NCI-H748 treated with DMSO at 0.1 percent for 48 hours (cell line): ENCODE data around the gene IQGAP3.
A peak's percentile ranks its signal among the peaks of the same experiment; 100 is the strongest.

Experiments
- DNase-seq: peaks from one replicate; lab custom pipeline; 2025; lab: John Stamatoyannopoulos, UW

IQGAP3 gene

DNA sequence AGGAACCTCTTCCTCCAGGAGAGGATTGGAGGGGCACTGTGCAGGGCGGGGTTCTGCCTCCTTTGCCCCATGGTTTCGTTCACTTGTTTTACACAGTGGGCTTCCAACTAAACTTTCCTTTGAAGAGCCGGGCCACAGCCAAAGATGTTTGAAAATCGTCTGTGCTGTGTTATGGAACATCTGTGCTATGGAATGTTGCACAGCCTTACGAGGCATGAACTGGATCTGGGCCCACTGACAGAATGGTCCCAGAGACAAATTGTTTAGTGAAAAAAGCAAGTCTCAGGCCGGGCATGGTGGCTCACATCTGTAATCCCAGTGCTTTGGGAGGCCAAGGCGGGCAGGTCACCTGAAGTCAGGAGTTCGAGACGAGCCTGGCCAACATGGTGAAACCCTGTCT lies 59.2 kb downstream of the IQGAP3 start:
- DNase-seq: no peak

DNA sequence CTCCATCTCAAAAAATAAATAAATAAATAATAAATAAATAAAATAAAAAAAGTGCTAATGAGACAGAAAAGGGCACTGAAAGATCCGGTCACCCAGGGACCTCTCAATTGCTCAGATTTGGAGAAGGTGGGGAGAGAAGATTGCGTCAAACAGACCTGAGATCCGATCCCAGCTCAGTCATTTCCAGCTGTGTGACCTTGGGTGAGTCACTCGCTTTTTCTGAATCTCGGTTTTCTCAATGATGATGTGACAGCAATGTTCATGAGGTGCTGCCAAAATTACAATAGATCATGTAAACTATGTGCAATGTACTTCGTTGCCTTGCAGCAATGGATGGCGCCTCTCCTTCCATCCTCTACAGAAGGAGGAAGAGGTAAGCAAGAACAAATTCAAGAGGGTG lies 60.7 kb downstream of the IQGAP3 start:
- no peak for DNase-seq

DNA sequence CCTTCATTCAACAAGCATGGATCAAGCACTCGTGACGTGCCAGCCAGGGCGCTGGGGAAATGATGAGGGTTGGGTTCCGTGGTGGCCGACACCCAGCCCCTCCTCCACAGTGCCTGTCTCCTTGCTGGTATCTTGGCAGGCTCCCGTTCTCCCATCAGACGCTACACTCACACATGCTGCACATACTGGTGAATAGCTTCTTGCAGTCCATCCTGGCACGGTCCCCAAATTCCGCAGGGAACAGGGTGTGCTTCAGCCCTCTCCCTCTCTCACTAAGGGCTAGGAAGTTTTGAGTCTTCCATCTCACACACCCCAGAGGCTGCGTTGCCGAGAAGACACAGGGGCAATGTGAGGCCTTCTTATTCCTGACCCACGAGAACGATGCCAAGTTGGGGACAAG lies 61.7 kb downstream of the IQGAP3 start:
- no peak for DNase-seq

DNA sequence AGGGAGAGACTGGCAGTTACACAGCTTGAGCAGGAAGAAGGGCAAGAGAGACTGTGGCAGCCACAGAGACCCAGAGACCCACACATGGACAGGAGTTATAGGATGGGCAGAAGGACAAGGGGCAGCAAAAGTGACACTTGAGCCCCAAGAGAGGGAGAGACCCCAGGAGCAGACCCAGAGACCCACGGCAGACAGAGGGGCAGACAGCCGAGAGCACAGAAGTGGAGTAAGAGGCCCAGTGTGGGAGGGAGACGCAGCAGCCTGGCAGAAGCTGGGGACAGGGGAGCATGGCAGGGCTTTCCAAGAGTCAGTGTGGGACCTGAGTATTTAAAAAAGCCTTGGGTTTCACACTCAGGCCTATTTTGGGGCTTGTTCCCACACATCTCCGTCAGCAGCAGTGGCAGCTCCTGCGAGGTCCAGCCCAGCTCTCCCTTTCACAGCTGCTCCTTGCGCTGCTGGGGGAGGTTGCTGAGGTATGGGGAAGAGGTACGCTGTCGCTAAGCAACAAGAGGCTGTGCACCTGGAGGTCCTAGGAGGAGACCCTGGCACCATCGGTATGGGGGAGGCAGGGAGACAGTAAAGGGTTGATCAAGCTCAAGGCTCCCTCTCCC lies 62.8 kb downstream of the IQGAP3 start:
- no peak for DNase-seq

DNA sequence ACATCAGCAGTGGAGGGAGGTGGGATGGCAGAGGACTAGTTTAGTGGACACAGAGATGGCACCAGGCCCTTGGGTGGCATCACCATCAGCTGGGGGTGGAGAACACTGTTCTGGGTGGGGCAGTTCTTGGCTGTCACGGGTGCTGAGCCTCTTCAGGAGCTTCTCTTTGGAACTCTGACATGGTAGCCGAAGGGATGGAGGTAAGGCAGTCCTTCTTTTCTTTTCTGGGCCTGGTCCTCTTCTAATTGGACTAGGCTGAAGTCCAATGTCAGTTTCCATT lies 63.5 kb downstream of the IQGAP3 start:
- no peak for DNase-seq

DNA sequence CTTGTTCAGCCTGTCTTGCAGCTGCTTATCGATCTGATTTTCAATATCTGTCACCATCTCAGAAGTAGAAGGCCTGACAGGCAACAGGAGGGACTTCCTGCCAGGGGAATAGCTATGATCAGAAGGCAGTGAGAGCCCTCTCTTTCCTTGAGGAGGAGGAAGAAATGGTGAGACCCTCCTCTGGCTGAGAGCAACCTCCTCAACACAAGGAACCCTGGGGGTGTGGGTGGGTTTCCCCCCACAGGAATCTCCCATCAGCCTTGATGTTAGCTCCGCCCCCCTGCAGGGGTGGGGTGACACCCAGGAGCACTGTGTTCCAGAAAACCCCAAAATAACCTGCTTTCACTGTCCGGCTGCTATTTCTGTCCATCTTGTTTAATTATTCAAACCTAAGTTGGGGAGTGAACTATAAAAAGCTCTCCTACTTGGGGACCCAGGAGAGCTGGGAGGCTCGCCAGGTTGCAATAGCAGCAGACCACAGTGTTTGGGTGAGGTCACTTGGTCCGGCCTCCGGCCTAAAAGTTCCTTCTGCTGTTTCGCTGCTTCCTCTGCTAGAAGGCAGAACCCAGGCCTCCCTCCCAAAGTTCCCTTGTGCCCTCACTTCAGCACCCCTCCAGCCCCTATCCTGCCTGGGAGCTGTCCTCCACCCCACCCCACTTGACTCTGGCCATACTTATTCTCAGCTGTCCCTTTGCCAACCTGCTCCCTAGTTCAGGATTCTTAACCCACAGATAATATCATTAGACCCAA lies 64.0 kb downstream of the IQGAP3 start:
- DNase-seq: no peak

DNA sequence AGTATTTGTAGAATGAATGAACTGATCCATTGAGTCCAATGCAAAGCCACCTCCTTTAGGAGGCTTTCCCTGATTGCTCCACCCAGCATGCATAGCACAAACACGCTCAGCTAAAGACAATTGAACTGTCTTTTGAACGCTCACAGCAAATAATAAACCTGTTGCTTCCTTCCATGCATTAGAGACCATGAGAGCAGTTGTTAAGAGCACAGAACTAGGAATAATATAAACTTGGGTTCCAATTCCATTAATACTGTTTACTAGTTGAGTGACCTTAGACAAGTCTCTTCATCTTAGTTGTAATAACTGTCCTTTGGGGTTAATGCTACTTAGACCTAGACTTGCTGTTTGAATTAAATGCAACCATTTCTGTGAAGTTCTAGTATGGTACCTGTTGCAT lies 65.9 kb downstream of the IQGAP3 start:
- DNase-seq: no peak

DNA sequence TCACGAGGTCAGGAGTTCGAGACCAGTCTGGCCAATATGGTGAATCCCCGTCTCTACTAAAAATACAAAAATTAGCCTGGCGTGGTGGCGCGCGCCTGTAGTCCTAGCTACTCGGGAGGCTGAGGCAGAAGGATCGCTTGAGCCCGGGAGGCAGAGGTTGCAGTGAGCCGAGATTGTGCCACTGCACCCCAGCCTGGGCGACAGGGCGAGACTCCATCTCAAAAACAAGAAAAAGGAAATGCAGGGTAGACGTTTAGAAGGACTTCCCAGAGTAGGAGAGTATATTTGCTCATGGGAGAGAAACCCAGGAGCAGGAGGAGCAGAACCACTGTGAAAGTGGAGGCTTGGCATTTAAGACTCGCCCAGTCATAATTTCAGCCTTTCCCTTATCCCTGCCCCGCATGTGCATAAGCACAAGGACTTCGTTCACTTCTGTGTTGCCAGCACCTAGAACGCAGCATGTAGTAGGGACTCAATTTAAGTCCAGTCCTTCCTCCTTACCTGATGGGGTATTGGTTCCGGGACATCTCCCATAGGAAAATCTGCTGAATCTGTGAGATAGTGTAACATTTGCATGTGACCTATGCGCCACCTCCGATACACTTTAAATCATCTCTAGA lies 66.6 kb downstream of the IQGAP3 start:
- DNase-seq: no peak

DNA sequence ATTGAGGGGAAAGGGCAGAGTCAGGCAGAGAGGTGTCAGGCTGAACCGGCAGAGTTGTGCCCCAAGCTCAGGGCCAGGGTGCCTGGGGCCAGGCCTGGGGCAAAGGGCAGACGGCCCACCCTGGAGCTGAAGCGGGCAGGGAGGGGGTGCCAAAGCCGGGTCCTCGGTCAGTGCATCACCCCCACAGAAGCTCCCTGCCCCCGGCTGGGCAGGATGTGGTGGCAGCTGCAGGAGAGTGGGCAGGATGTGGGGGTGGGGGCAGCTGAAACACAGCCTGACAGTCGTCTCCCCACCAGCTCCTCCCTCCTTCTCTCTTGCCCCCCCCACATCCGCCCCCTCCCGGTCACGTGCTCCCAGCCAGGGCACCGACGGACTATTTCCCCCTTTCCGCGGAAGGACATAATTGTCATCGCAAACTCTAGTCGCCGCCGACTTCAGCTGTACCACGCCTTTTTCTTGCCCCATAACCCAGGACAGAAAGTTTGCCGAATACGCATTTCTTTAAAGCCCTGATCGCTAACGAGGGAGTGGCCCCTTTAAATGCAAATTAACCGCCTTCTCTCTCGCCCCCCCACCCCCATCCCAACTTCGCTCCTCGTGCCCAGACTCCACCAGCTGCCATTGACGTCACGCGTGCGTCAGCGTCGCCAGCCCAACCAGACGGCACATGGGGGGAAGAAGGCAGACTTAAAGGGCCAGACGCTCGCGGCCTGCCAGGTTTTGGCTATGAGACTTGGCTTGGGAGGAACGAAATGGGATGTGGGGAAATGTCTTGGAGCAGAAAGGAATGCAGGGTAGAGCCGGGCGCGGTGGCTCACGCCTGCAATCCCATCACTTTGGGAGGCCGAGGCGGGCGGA lies 67.3 kb downstream of the IQGAP3 start:
- DNase-seq: peak; percentile 93

DNA sequence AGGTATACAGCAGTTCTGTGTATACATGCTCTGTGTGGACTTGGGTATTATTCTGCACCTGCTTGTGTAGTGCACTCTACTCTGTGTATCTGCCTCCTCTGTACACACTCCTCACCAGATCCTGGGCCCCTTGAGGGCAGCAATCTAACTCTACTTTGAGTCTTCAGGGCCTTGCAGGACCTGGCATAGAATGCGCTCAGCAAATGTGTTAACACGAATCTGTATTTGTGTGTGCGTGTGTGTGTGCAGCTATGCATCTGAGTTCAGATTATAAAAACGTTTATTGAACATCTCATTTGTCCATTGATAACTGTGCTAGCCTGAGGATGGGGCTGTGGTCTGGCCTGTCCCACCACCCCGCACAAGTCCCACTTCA lies 67.9 kb downstream of the IQGAP3 start:
- no peak for DNase-seq

DNA sequence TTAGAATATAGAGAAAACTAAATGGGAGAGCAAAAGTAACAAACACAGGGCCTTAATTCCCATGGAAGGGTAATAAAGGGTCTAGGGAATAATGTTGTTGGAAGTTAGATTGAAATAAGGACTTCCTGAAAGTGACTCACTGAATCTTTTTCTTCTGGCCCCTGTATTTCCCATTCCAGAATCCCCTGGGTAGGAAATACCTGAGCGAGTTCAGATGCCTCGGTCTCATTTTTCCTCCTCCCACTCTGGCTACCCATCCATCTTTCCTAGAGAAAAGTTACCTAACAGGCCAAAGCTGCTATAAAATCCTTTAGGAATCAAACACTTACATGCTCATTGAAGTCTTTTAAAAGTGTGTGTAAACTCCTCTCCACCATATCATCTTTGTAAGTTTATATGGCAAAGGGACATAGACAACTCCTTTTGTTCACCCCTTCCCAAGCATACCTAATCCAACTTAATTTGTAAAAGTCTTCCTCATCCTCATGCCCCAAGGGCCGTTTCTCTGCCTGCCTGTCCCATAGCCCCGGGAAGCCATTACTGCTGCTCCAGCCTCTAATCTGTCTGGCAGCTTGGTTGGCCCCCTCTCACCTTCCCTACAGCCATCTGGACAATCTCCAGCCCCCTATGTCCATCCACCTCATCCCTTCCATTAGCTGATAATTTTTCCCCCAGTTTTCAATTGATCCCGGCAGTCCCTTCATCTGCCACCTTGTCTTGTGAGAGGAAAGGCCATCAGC lies 68.5 kb downstream of the IQGAP3 start:
- no peak for DNase-seq

DNA sequence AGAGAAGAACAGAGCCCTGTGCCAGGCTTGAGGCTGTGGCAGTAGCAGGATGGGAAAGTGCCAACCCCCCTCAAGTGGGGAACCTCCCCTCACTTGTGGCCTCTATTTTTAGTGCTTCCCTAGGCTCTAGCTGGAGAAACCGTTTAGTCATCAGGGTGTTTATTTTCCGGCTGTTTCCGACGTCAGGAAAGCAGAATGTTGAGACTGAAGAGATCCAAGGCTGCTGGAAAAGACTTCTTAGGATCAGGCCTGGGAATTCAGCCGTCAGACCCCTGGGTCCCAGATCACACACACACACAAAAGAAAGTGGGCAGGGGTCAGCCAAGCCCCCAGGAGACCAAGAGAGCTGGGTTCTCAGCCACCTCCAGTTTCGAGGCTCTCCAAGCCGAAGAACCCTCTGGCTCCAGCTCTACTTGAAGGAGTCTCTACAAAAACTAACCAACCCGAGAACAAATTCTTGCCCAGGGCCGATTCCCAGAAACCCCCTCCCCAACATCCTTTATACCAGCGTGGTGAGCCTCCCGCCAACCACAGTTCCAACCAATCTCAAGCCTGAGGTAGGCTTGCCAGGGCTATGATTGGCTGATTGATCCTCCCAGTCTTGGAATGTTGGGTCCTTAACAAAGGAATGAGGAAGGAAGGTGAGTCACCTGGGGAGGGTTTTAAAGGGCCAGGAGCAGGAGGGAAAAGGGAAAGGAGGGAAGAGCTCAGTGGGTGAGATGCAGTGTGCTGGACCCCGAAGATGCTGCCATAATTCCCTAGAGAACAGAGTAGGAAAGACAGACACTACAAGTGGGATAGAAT lies 69.3 kb downstream of the IQGAP3 start:
- DNase-seq: no peak

DNA sequence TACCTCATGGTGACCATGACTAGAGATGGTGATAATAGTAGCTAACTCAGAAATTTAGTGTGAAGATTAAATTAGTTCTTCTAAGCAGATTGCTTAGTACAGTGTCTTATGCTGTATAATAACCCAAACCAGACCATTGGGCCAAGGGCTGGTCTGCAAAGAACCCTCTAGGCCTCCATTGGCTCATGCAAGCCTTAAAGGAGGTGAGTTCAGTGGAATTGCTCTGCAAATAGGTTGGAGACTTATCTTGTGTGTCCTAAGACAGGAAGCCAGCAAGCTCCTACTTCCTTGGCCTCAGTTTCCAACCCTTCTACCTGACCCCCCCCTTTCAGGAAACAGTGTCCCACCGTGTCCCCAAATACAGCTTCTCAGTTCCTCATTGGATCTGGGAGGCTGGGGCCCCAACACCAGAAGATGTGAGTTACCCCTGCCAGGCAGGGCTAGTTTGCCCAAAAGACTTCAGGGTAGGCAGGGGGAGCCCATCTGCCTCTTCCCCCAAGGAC lies 69.9 kb downstream of the IQGAP3 start:
- no peak for DNase-seq

DNA sequence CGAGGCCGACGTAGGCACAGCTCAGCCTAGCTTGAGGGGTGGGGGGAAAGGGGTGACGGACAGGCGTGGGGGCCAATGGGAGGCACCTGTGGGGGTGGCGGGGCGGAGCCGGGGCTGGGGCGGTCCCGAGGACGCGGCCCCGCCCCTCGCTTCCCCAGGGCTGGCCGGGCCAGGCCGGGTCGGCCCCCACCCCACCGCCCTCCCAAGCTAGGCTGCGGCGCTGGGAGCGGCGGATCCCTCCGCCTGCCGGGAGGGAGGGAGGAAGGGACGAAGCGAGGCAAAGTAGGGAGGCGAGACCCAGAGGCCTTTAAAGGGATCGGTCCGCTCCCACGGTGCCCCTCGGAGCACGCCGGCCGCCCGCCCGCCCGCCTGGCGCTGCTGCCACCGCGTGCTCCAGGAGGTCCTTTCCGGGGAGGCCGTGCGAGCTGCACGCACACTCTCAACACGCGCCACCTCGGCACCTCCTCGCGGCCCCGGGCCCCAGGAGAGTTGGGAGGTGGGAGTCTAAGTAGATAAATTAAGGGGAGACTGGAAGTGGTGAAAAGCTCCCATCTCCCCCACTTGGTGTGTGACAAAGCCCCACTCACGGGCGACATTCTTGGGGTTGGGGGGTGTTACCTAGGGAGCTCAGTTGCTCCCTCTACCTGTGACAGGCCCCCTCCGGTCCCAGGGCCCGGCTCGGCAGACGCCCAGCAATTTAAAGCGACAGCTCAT lies 71.4 kb downstream of the IQGAP3 start:
- peak; percentile 75 for DNase-seq

DNA sequence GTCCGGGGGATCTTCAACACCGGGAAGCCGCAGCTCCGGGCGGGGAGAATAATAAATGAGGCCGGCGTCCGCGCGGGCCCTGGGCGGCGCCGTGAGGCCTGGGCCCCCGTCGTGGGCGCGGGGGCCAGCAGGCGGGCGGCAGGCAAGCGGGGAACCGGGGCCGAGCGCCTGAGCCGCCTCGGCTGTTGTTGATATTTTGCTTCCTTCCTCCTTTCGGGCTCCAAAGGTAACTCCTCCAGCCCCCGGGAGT lies 71.9 kb downstream of the IQGAP3 start, which contains the start of gene MEF2D:
TSS of gene MEF2D (minus strand) at position 233 of the 250 bp plus-strand sequence. CDS start 17,483 bp downstream, outside the sequence.
- no peak for DNase-seq

DNA sequence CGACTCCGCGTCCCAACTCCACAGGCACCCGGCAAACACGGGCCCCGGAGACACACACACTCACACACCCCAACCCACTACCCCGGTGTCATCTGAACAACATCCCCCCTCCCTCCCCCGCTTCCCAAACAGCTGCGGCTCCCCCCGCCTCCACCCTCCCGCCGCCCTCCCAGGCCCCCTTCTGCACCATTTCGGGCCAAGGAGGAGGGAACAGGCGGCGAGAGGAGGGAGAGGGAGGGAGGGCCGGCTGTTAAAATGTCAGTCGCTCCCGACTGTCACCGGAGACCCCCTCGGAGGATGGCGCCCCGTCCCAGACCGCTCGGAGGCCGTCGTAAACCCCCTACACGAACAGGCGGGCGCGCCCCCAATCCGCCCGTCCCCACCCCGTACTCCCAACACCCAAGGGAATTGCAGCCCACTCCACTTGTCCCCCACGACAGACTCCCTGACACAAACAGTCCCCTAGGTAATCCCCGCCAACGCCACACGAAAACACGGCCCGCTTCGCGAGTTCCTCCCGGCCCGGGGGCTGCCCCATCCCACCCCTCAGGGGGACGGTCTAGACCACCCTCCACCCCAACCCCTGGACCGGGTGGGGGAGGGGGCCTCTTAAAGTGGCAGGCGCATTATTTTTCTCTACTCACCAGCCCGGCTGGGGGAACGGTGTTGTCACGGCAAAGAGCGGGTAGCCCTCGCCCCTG lies 72.4 kb downstream of the IQGAP3 start:
- DNase-seq: peak; percentile 25

DNA sequence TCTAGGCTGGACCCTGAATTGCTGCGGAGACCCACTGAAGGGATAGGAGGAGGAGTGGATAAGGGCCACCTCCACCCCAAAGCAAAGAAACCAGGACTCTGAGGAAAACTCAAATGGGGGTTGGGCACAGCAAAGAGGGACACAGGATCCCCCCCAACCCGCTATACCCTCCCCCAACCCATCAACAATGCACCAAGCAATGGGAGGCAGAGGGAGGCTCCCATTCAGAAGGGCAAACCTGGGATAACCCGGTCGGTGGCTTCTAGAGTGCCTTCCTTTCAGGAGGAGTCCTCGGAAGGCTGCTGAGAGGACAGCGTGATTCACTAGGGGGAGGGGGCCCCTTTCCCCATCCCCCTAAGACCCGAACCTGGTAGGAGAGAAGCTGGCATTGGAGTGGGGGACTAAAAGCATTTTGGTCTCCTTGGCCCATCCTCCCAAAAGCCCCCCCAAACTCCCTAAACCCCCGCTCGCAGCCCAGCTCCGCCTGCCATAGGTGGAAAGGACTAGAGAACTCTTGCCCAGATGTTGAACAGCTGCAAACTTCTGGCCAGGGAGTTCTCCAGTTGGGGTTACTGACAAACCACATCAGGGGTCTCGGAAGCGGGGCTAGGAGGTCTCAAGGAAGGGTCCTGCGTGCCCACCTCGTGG lies 73.0 kb downstream of the IQGAP3 start:
- DNase-seq: no peak

DNA sequence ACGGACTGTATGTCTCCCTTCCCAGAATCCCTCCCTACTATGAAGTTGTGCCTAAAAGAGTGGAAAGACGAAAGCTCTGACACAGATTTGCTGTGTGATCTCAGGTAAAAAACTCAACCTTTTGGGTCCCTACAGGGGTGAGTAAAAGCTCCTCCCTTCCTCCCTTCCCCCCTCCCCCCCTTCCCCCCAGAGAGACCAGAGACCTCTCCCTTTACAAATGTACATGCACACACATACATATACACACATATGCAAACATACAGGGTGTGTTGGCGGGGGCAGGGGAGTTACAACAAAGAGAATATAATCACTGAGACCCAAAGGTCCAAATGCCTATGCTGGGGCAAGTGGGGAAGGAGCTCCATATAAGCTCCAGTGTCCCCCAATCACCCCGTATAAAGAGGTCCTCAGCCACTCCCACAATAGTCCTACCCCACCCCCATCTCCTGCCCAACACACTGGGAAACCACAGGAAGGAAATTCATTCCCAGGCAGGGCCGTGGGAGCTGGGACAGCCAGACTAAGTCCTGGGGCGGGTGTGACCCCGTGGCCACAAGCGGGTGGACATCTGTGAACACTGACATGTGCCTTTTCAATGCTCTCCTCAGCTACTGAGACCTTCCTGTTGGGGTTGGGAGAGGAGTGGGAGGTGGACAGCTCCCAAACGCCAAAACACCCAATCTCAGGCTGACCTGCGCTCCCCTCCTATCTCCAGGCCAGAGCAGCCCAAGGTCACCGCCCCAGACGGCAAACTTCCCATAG lies 73.8 kb downstream of the IQGAP3 start:
- no peak for DNase-seq
